ENCODE measurements around the gene DNAJC9. TPM values are rescaled to one million over a fixed set of nuclear protein-coding genes. Genes with fewer than 3 reads are reported as not detected.

Gene DNAJC9
- 31.7 and 44.1 TPM in 2 replicates for total RNA-seq (2014; rRNA removed; shearing (Covaris generic); ENCODE audit: low replicate concordance)

DNA sequence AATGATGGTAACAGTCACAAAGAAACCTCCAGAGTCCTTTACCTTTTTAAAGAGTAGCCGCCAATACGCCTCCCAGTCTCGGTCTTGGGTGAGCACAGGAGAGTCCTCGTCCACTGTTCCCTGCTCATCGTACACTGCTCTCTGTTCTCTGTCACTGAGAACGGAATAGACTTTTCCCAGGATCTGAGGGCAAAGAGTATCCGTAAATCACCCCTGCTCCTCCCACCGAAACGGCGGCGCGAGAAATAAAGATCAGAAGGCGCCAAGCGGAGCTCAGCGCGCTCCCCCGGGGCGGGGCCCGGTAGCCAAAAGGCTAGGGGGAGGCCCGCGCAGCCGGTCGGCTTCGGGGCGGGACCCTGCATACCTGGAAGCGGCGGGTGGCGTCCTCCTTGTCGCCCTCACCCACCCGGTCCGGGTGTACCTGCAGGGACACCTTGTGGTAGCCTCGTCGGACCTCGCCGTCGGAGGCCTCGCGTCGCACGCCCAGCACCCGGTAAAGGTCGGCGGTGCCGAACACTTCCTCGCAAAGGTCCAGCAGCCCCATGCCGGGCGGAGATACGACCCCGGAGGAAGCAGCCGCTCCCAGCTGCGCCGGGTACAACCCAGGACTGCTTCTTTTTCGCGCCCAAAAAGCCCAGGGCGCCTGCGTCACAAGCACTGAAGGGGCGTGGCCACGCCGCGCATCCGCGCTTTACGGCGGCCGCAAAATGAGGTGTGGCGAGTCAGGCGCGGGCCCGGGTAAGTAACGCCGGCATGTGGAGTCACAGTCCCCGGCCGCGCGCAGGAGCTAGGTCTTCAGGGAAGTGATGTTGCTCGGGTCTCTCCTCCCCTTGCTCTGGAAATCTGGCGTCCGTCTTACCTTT, at the start of gene DNAJC9:
Gene DNAJC9 (minus strand): TSS at position 610 of the 863 bp plus-strand sequence. CDS start 66 bp downstream, at position 544.
- H3K27me3 ChIP-seq (ENCODE audit: low read length): no peaks in the 10 kb centered on the region
- H3K9ac ChIP-seq (ENCODE audit: low read length): peak within 1 kb of the TSS; percentile 84
- H2AFZ ChIP-seq (ENCODE audit: low read length): no peak within 1 kb of the TSS
- H3K4me3 ChIP-seq (ENCODE audit: low read length): peak within 1 kb of the TSS; percentile 90
- peaks cover 66% of the 10 kb centered on the region for H3K4me1 ChIP-seq (ENCODE audit: low read length)
- peaks cover 49% of the 10 kb centered on the region for H3K36me3 ChIP-seq (ENCODE audit: insufficient read depth, low read length)
- peak within 1 kb of the TSS; percentile 90 for H3K4me2 ChIP-seq (ENCODE audit: low read depth, low read length, poor library complexity, severe bottlenecking)
- no peaks in the 10 kb centered on the region for H3K9me2 ChIP-seq (replicated peaks; ENCODE audit: insufficient read depth, low read length)
- DNase-seq: peak; percentile 98
- no peaks in the 10 kb centered on the region for H4K20me1 ChIP-seq (ENCODE audit: insufficient read depth, low read depth, low read length)
- H3K9me3 ChIP-seq (ENCODE audit: low read length): no peaks in the 10 kb centered on the region
- H3K79me2 ChIP-seq (ENCODE audit: low read length): peaks cover 80% of the 10 kb centered on the region
- H3K27ac ChIP-seq (ENCODE audit: low read length): peak within 1 kb of the TSS; percentile 83

GRCh38 chr10:73293461-73293860, 46.4 kb upstream of the DNAJC9 start:
- Histone ChIP-seq H3K79me2 (ENCODE audit: low read length) (no peaks in the 10 kb centered on the region), H3K9ac (ENCODE audit: low read length) (no peak overlapping the region), H3K4me1 (ENCODE audit: low read length) (no peaks in the 10 kb centered on the region), H2AFZ (ENCODE audit: low read length) (no peak overlapping the region), H3K27ac (ENCODE audit: low read length) (no peak overlapping the region), H3K9me2 (replicated peaks; ENCODE audit: insufficient read depth, low read length) (no peaks in the 10 kb centered on the region), H3K4me2 (ENCODE audit: low read depth, low read length, poor library complexity, severe bottlenecking) (no peak overlapping the region), H3K4me3 (ENCODE audit: low read length) (no peak overlapping the region), H3K9me3 (ENCODE audit: low read length) (peaks cover 8% of the 10 kb centered on the region; the same call in 1 of the 2 replicates), H4K20me1 (ENCODE audit: insufficient read depth, low read depth, low read length) (no peaks in the 10 kb centered on the region), H3K27me3 (ENCODE audit: low read length) (no peaks in the 10 kb centered on the region), H3K36me3 (ENCODE audit: insufficient read depth, low read length) (peaks cover 20% of the 10 kb centered on the region)
- DNase-seq: no peak

DNA sequence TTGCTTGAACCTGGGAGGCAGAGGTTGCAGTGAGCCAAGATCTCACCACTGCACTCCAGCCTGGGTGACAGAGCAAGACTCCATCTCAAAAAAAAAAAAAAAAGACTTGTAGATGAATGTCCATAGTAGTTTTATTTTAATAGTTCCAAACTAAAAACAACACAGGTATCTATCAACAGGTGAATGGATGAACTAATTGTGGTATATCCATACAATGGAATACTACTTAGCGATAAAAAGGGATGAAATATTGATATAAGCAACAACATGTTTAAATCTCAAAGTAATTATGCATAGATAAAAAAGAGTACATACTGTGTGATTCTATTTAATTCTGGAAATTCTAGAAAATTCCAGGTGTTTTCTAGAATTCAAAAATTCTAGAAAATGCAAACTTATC, 42.9 kb upstream of the DNAJC9 start:
- Histone ChIP-seq H3K9ac (ENCODE audit: low read length) (no peak overlapping the region), H4K20me1 (ENCODE audit: insufficient read depth, low read depth, low read length) (no peaks in the 10 kb centered on the region), H3K4me3 (ENCODE audit: low read length) (no peak overlapping the region), H3K79me2 (ENCODE audit: low read length) (no peaks in the 10 kb centered on the region), H3K27me3 (ENCODE audit: low read length) (no peaks in the 10 kb centered on the region), H3K4me2 (ENCODE audit: low read depth, low read length, poor library complexity, severe bottlenecking) (no peak overlapping the region), H3K9me3 (ENCODE audit: low read length) (peaks cover 8% of the 10 kb centered on the region; the same call in 1 of the 2 replicates), H3K36me3 (ENCODE audit: insufficient read depth, low read length) (peaks cover 20% of the 10 kb centered on the region), H2AFZ (ENCODE audit: low read length) (no peak overlapping the region), H3K27ac (ENCODE audit: low read length) (no peak overlapping the region), H3K4me1 (ENCODE audit: low read length) (0 out of 2 replicates have a peak, but pooled peaks cover 3% of the 10 kb centered on the region), H3K9me2 (replicated peaks; ENCODE audit: insufficient read depth, low read length) (no peaks in the 10 kb centered on the region)
- DNase-seq: no peak

- H2AFZ ChIP-seq (ENCODE audit: low read length): no peak overlapping the region
- H3K36me3 ChIP-seq (ENCODE audit: insufficient read depth, low read length): peaks cover 20% of the 10 kb centered on the region
- H3K27ac ChIP-seq (ENCODE audit: low read length): no peak overlapping the region
- no peak overlapping the region for H3K9ac ChIP-seq (ENCODE audit: low read length)
- no peak overlapping the region for H3K4me3 ChIP-seq (ENCODE audit: low read length)
- H3K9me3 ChIP-seq (ENCODE audit: low read length): peaks cover 8% of the 10 kb centered on the region; the same call in 1 of the 2 replicates
- H3K79me2 ChIP-seq (ENCODE audit: low read length): no peaks in the 10 kb centered on the region
- 0 out of 2 replicates have a peak, but pooled peaks cover 3% of the 10 kb centered on the region for H3K4me1 ChIP-seq (ENCODE audit: low read length)
- no peaks in the 10 kb centered on the region for H3K9me2 ChIP-seq (replicated peaks; ENCODE audit: insufficient read depth, low read length)
- no peak overlapping the region for H3K4me2 ChIP-seq (ENCODE audit: low read depth, low read length, poor library complexity, severe bottlenecking)
- no peak for DNase-seq
- H4K20me1 ChIP-seq (ENCODE audit: insufficient read depth, low read depth, low read length): no peaks in the 10 kb centered on the region
- no peaks in the 10 kb centered on the region for H3K27me3 ChIP-seq (ENCODE audit: low read length)
These were observed 40.4 kb upstream of the DNAJC9 start for GRCh38 chr10:73287441-73287840.

- H4K20me1 ChIP-seq (ENCODE audit: insufficient read depth, low read depth, low read length): no peaks in the 10 kb centered on the region
- H3K79me2 ChIP-seq (ENCODE audit: low read length): no peaks in the 10 kb centered on the region
- H3K9ac ChIP-seq (ENCODE audit: low read length): no peak overlapping the region
- H3K36me3 ChIP-seq (ENCODE audit: insufficient read depth, low read length): no peaks in the 10 kb centered on the region
- no peaks in the 10 kb centered on the region for H3K4me1 ChIP-seq (ENCODE audit: low read length)
- no peaks in the 10 kb centered on the region for H3K9me2 ChIP-seq (replicated peaks; ENCODE audit: insufficient read depth, low read length)
- no peak overlapping the region for H2AFZ ChIP-seq (ENCODE audit: low read length)
- no peak for DNase-seq
- H3K9me3 ChIP-seq (ENCODE audit: low read length): no peaks in the 10 kb centered on the region
- no peaks in the 10 kb centered on the region for H3K27me3 ChIP-seq (ENCODE audit: low read length)
- no peak overlapping the region for H3K4me2 ChIP-seq (ENCODE audit: low read depth, low read length, poor library complexity, severe bottlenecking)
- no peak overlapping the region for H3K27ac ChIP-seq (ENCODE audit: low read length)
- H3K4me3 ChIP-seq (ENCODE audit: low read length): no peak overlapping the region
These were observed 34.0 kb upstream of the DNAJC9 start for GRCh38 chr10:73281097-73281496.

- no peaks in the 10 kb centered on the region for H3K79me2 ChIP-seq (ENCODE audit: low read length)
These were observed 17.4 kb upstream of the DNAJC9 start for GRCh38 chr10:73264423-73264822.

GRCh38 chr10:73263693-73264347, 16.8 kb upstream of the DNAJC9 start:
- Histone ChIP-seq H2AFZ (ENCODE audit: low read length) (no peak overlapping the region), H3K27me3 (ENCODE audit: low read length) (no peaks in the 10 kb centered on the region), H3K4me3 (ENCODE audit: low read length) (no peak overlapping the region), H3K27ac (ENCODE audit: low read length) (no peak overlapping the region), H3K36me3 (ENCODE audit: insufficient read depth, low read length) (no peaks in the 10 kb centered on the region), H3K9me2 (replicated peaks; ENCODE audit: insufficient read depth, low read length) (no peaks in the 10 kb centered on the region), H3K9ac (ENCODE audit: low read length) (no peak overlapping the region), H3K79me2 (ENCODE audit: low read length) (no peaks in the 10 kb centered on the region), H3K4me1 (ENCODE audit: low read length) (peaks cover 3% of the 10 kb centered on the region; the same call in 1 of the 2 replicates), H3K9me3 (ENCODE audit: low read length) (no peaks in the 10 kb centered on the region; the same call in 1 of the 2 replicates), H3K4me2 (ENCODE audit: low read depth, low read length, poor library complexity, severe bottlenecking) (no peak overlapping the region), H4K20me1 (ENCODE audit: insufficient read depth, low read depth, low read length) (no peaks in the 10 kb centered on the region)
- peak; percentile 67 for DNase-seq

More at GRCh38 chr10:73264423-73264822, 17.4 kb upstream of the DNAJC9 start:
- Histone ChIP-seq H3K9me2 (replicated peaks; ENCODE audit: insufficient read depth, low read length) (no peaks in the 10 kb centered on the region), H3K9ac (ENCODE audit: low read length) (no peak overlapping the region), H4K20me1 (ENCODE audit: insufficient read depth, low read depth, low read length) (no peaks in the 10 kb centered on the region), H3K36me3 (ENCODE audit: insufficient read depth, low read length) (no peaks in the 10 kb centered on the region), H3K27me3 (ENCODE audit: low read length) (no peaks in the 10 kb centered on the region), H3K4me2 (ENCODE audit: low read depth, low read length, poor library complexity, severe bottlenecking) (no peak overlapping the region), H3K27ac (ENCODE audit: low read length) (no peak overlapping the region), H3K9me3 (ENCODE audit: low read length) (no peaks in the 10 kb centered on the region; the same call in 1 of the 2 replicates), H2AFZ (ENCODE audit: low read length) (no peak overlapping the region), H3K4me3 (ENCODE audit: low read length) (no peak overlapping the region), H3K4me1 (ENCODE audit: low read length) (peaks cover 3% of the 10 kb centered on the region; the same call in 1 of the 2 replicates)
- DNase-seq: no peak

All from Karpas-422 (cell line).